Measurements from ENCODE around the gene KSR1. TPM values are rescaled to one million over a fixed set of nuclear protein-coding genes. Genes with fewer than 3 reads are reported as not detected.

The KSR1 gene
- total and polyA plus RNA-seq, 9 of the 15 experiments (the other 6 are each of a cell fraction or from before 2014, with no cell fraction given): 1.4 to 51.7 (median 18.4) TPM

- no peak overlapping the region for H3K9ac ChIP-seq (ENCODE audit: insufficient read depth in 1 of 2, low read depth in 2 of 2, low read length in 2 of 2)
- TF ChIP-seq MAZ (CRISPR knock-in tag; conservative IDR thresholded peaks at IDR 0.05 in 1 of 2, IDR thresholded peaks at IDR 0.05 in 1 of 2): no peak
- no peak for TF ChIP-seq SAP30 (IDR thresholded peaks at IDR 0.05; ENCODE audit: borderline replicate concordance, insufficient read depth, low read depth, low read length, poor library complexity, severe bottlenecking)
- TF ChIP-seq AFF1 (IDR thresholded peaks at IDR 0.05; ENCODE audit: low read depth in 1 of 2, partially characterized antibody in 2 of 2): no peak
- TF ChIP-seq RERE (CRISPR knock-in tag; IDR thresholded peaks at IDR 0.05; ENCODE audit: borderline replicate concordance): no peak
- TF ChIP-seq CBFB (CRISPR knock-in tag; IDR thresholded peaks at IDR 0.05): no peak
- no peak for TF ChIP-seq ZNF707 (CRISPR knock-in tag; conservative IDR thresholded peaks at IDR 0.05)
- TF ChIP-seq ELF4 (CRISPR knock-in tag; IDR thresholded peaks at IDR 0.05): no peak
- TF ChIP-seq TRIM24 (IDR thresholded peaks at IDR 0.05): no peak
- TF ChIP-seq KDM1A (IDR thresholded peaks at IDR 0.05): no peak
- TF ChIP-seq YBX1 (IDR thresholded peaks at IDR 0.05): no peak
- TF ChIP-seq RBM15 (IDR thresholded peaks at IDR 0.05; ENCODE audit: insufficient read depth, low read length): no peak
- TF ChIP-seq CHD1 (IDR thresholded peaks at IDR 0.05; ENCODE audit: low read length): no peak
- TF ChIP-seq NCOA6 (IDR thresholded peaks at IDR 0.05): no peak
These were observed 87.2 kb downstream of the KSR1 start for GRCh38 chr17:27543464-27543856.

More at GRCh38 chr17:27543464-27543856, 87.2 kb downstream of the KSR1 start:
- H3K27me3 ChIP-seq (ENCODE audit: control insufficient read depth in 2 of 2, insufficient read depth in 2 of 2, low read length in 2 of 2): no peaks in the 10 kb centered on the region
- H3K4me1 ChIP-seq (replicated peaks in 1 of 2; ENCODE audit: control insufficient read depth in 2 of 2, insufficient read depth in 2 of 2, low read length in 2 of 2): peaks cover 53 to 54% of the 10 kb centered on the region in 2 experiments
- no peak for DNase-seq (ENCODE audit: extremely low read depth in 1 of 4, low spot score in 3 of 4)
- peaks cover 7% of the 10 kb centered on the region for H3K9me1 ChIP-seq (ENCODE audit: control insufficient read depth, insufficient read depth, low read length)
- no peak overlapping the region for H2AFZ ChIP-seq (ENCODE audit: low read depth, low read length)
- 90% methylated on average over 9 of the region's 9 CpGs for WGBS (ENCODE audit: insufficient coverage, low coverage, missing lambda C conversion rate)
- H3K9me3 ChIP-seq (replicated peaks; ENCODE audit: control insufficient read depth, insufficient read depth, low read depth, low read length): no peaks in the 10 kb centered on the region
- H3K79me2 ChIP-seq (ENCODE audit: control insufficient read depth, insufficient read depth, low read length): peaks cover 85% of the 10 kb centered on the region
- intact Hi-C loops (cut with micrococcal nuclease) (loop anchor here (10.0 kb wide), 1 partner anchor 189 kb away; no protein-coding TSS in a partner anchor), in situ Hi-C loops (cut with MboI) (no loop called here)
- no peak overlapping the region; the same call in 1 of the 2 replicates for H3K4me2 ChIP-seq (ENCODE audit: insufficient read depth, low read length)
- ChIA-PET CTCF (ENCODE audit: low intra/inter-chr PET ratio) (no interaction called here), POLR2A (interaction anchor here (0.9 kb wide), 1 partner anchor 53 kb away, joined by 3 read pairs; no protein-coding TSS in a partner anchor)
- no TSS peak for BruUV-seq (replicated peaks)
- peaks cover 2% of the 10 kb centered on the region; the same call in 1 of the 3 replicates for H3K36me3 ChIP-seq (ENCODE audit: control insufficient read depth, insufficient read depth, low read length)
- no peak for FAIRE-seq
- H3K4me3 ChIP-seq: no peak overlapping the region
- ATAC-seq: no peak
- H3K27ac ChIP-seq (ENCODE audit: extremely low read depth, low read depth, low read length): no peak overlapping the region
- peaks cover 73% of the 10 kb centered on the region for H4K20me1 ChIP-seq (replicated peaks; ENCODE audit: control insufficient read depth, insufficient read depth, low read length)
